GM23248 (cell line): ENCODE measurements around the gene NOXRED1. TPM values are rescaled to one million over a fixed set of nuclear protein-coding genes. Genes with fewer than 3 reads are reported as not detected.

Experiments
- DNase-seq: peaks from one replicate; pipeline ENCODE4 v3.0.0-alpha.2; 2015
- H2AFZ ChIP-seq: fragments of 200-600 bp; sonication (generic); 2 replicates; pipeline ENCODE4 v1.6.1; 2016; ENCODE audit warnings: antibody characterized with exemption
- H3F3A ChIP-seq: fragments of 200-600 bp; sonication (generic); 2 replicates; pipeline ENCODE4 v1.6.1; 2016; ENCODE audit warnings: mild to moderate bottlenecking, antibody characterized with exemption, mixed run types; ENCODE audit not compliant: insufficient read depth
- H3K27ac ChIP-seq: fragments of 200-600 bp; sonication (generic); 2 replicates; pipeline ENCODE4 v1.5.1; 2016; ENCODE audit warnings: mild to moderate bottlenecking
- H3K27me3 ChIP-seq: fragments of 200-600 bp; sonication (generic); replicated peaks from 2 replicates; pipeline ENCODE4 v1.6.1; 2016; ENCODE audit warnings: mild to moderate bottlenecking; ENCODE audit not compliant: insufficient read depth
- H3K36me3 ChIP-seq: fragments of 200-600 bp; sonication (generic); 2 replicates; pipeline ENCODE4 v1.6.1; 2016; ENCODE audit warnings: low read depth, mild to moderate bottlenecking
- H3K4me1 ChIP-seq: fragments of 200-600 bp; sonication (generic); 2 replicates; pipeline ENCODE4 v1.6.1; 2016; ENCODE audit warnings: mild to moderate bottlenecking; ENCODE audit not compliant: insufficient read depth
- H3K4me2 ChIP-seq: fragments of 200-600 bp; sonication (generic); one replicate; pipeline ENCODE4 v1.6.1; 2016; ENCODE audit warnings: mild to moderate bottlenecking; ENCODE audit not compliant: unreplicated experiment
- H3K4me3 ChIP-seq: fragments of 200-600 bp; sonication (generic); 2 replicates; pipeline ENCODE4 v1.5.1; 2016; ENCODE audit warnings: mild to moderate bottlenecking
- H3K79me2 ChIP-seq: fragments of 200-600 bp; sonication (generic); 2 replicates; pipeline ENCODE4 v1.6.1; 2016; ENCODE audit warnings: mild to moderate bottlenecking; ENCODE audit not compliant: insufficient read depth
- H3K9ac ChIP-seq: fragments of 200-600 bp; sonication (generic); 2 replicates; pipeline ENCODE4 v1.6.1; 2016; ENCODE audit warnings: mild to moderate bottlenecking
- H3K9me2 ChIP-seq: fragments of 200-600 bp; sonication (generic); 2 replicates; pipeline ENCODE4 v1.6.1; 2016; ENCODE audit warnings: mixed run types, mild to moderate bottlenecking, moderate library complexity; ENCODE audit not compliant: insufficient read depth
- H3K9me3 ChIP-seq: fragments of 200-600 bp; sonication (generic); one replicate; pipeline ENCODE4 v1.6.1; 2017; ENCODE audit warnings: low read depth
- H4K20me1 ChIP-seq: fragments of 200-600 bp; sonication (generic); 2 replicates; pipeline ENCODE4 v1.6.0; 2016; ENCODE audit not compliant: insufficient read depth
- EZH2 ChIP-seq: fragments of 200-600 bp; sonication (generic); IDR thresholded peaks from 2 replicates; pipeline ENCODE4 v1.6.1; 2018; ENCODE audit warnings: antibody characterized with exemption, mild to moderate bottlenecking; ENCODE audit not compliant: insufficient read depth, poor library complexity, severe bottlenecking
- EZH2phosphoT487 ChIP-seq: fragments of 200-600 bp; sonication (generic); IDR thresholded peaks from 2 replicates; pipeline ENCODE4 v1.6.1; 2018; ENCODE audit warnings: antibody characterized with exemption, moderate library complexity, mild to moderate bottlenecking, low read depth; ENCODE audit not compliant: insufficient read depth
- WGBS, 2 experiments: methylation state at CpG; one replicate each; pipeline ENCODE4 v1.1.6; 2015 to 2017; ENCODE audit warnings: low lambda C conversion rate in 2 of 2, low coverage in 1 of 2; ENCODE audit errors: missing lambda C conversion rate in 2 of 2; 5-methylcytosine and 5-hydroxymethylcytosine counted together
- in situ Hi-C: fragments of 300-500 bp; cut with MboI; formaldehyde crosslinking; loops from 2 replicates; pipeline ENCODE4 v1.15.0; 2020
- polyA plus RNA-seq: library from polyadenylated mRNA; unstranded; fragments of >200 nt; fragmentation: Nextera tagmentation; extraction: Ambion mirVana; gene quantifications from 2 replicates; pipeline ENCODE4 v1.2.1, GENCODE V29; 2016
- total RNA-seq: library from RNA; depleted of rRNA; stranded (reverse); fragments of >200 nt; shearing (Covaris generic); gene quantifications from 2 replicates; pipeline ENCODE4 v1.2.3, GENCODE V29; 2014

Gene NOXRED1
- total and polyA plus RNA-seq, 2 experiments from 2014 or later: 0.31 TPM; not detected in 1

DNA sequence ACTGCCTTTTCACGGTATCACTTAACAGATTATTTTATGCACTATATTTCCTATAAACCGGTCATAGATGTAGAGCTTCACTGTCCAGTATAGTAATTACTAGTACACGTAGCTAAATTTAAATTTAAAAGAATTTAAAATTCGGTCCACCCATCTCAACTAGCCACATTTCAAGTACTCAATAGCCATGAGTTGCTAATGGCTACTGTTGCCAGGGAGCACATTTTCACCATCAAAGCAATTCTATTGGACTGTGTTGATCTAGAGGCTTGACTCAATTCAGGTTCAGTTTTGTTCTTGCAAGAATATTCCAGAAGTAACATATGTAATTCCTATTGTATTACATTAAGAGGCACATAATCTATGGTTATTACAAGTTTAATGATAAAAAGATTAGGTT is 66.4 kb downstream of the NOXRED1 start:
- Histone ChIP-seq H3K4me3 (no peak overlapping the region), H3K27me3 (no peaks in the 10 kb centered on the region), H4K20me1 (no peaks in the 10 kb centered on the region), H3K79me2 (0 out of 2 replicates have a peak, but pooled peaks cover 10% of the 10 kb centered on the region), H3K4me2 (no peak overlapping the region), H3F3A (no peaks in the 10 kb centered on the region), H3K36me3 (no peaks in the 10 kb centered on the region), H2AFZ (no peak overlapping the region), H3K9me3 (no peaks in the 10 kb centered on the region), H3K27ac (no peak overlapping the region), H3K9ac (no peak overlapping the region), H3K9me2 (no peaks in the 10 kb centered on the region), H3K4me1 (no peaks in the 10 kb centered on the region; the same call in 1 of the 2 replicates)
- DNase-seq: no peak
- in situ Hi-C loops: no loop called here
- TF ChIP-seq EZH2: no peak
- WGBS, 2 experiments: 95 to 96% methylated on average over 4 of the region's 4 CpGs

DNA sequence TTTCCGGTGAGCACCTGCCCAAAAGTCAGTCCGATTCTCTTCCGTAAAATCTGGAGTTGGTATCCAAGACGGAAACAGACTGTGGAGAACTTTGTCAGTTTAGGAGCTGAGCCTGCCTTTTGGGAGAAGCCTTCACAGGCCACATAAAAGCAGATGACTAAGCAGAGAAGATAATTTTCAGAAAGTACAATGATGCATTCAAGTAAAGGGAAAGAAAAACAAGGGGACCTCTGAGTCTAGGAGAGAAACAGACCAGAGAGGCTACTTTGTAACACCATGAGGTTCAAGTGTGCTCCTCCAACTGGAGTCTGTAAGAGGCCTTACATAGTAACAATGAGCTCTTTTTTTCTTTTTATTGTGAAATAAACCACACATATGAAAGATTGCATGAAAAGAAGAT is 67.5 kb downstream of the NOXRED1 start:
- Histone ChIP-seq H3K9ac (no peak overlapping the region), H3K79me2 (no peaks in the 10 kb centered on the region), H4K20me1 (no peaks in the 10 kb centered on the region), H3K4me3 (no peak overlapping the region), H2AFZ (no peak overlapping the region), H3K27me3 (no peaks in the 10 kb centered on the region), H3K9me2 (no peaks in the 10 kb centered on the region), H3K27ac (no peak overlapping the region), H3K36me3 (no peaks in the 10 kb centered on the region), H3K9me3 (no peaks in the 10 kb centered on the region), H3F3A (no peaks in the 10 kb centered on the region), H3K4me2 (no peak overlapping the region), H3K4me1 (no peaks in the 10 kb centered on the region; the same call in 1 of the 2 replicates)
- no peak for TF ChIP-seq EZH2phosphoT487
- no peak for TF ChIP-seq EZH2
- WGBS, 2 experiments: 97 to 98% methylated on average over 4 of the region's 4 CpGs
- peak; percentile 20 for DNase-seq
- in situ Hi-C loops: no loop called here

DNA sequence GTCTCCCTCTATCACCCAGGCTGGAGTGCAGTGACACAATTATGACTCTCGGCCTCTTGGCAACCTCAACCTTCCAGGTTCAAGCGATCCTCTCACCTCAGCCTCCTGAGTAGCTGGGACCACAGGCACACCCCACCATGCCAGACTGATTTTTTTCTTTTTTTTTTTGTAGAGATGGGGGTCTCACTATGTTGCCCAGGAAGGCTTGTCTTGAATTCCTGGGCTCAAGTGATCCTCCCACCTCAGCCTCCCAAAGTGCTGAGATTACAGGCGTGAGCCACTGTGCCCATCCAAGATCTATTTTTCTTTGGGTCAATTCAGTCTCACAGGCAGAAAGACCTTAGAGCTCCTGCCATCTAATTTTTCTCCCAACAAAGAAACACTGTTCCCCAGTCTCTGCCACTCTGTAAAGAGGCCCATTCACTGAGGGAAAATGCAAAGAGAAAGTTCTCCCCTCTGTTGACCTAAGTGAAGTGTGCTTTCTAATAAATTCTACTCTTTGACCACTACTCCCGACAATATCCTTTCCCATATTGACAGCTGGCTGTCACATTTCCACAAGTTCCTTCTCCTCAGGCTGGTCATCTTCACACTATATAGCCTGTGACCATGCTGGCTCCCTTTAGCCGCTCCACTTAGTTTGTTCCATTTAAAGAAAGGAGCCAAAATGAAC is 69.7 kb downstream of the NOXRED1 start:
- Histone ChIP-seq H2AFZ (no peak overlapping the region), H3K9ac (no peak overlapping the region), H3K4me2 (no peak overlapping the region), H3K4me1 (no peaks in the 10 kb centered on the region; the same call in 1 of the 2 replicates), H3K79me2 (no peaks in the 10 kb centered on the region), H3K27ac (no peak overlapping the region), H3F3A (no peaks in the 10 kb centered on the region), H3K9me3 (no peaks in the 10 kb centered on the region), H4K20me1 (no peaks in the 10 kb centered on the region), H3K27me3 (no peaks in the 10 kb centered on the region), H3K4me3 (no peak overlapping the region), H3K9me2 (no peaks in the 10 kb centered on the region), H3K36me3 (peaks cover 7% of the 10 kb centered on the region; the same call in 1 of the 2 replicates)
- no peak for DNase-seq
- 94 to 96% methylated on average over 5 of the region's 5 CpGs for WGBS, 2 experiments
- TF ChIP-seq EZH2phosphoT487 (no peak), EZH2 (no peak)
- in situ Hi-C loops: no loop called here

DNA sequence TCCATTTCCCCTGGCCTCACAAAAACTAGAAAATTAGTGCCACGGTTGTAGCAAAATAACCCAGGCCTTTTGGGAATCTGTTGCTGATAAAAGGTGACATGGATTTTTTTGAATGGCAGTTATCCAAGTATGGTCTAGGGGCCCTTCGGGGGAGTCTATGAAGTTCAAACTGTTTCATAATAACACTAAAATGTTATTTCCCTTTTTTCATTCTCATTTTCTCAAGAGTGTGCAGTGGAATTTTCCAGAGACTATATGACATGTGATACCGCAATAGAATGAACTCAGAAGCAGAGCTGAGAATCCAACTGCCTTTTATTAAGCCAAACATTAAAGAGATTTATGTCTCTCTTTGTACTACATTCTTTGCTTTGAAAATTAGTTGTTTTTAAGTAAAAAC is 75.6 kb downstream of the NOXRED1 start:
- no peak for DNase-seq
- H2AFZ ChIP-seq: no peak overlapping the region
- H3K4me1 ChIP-seq: no peaks in the 10 kb centered on the region
- H3K27me3 ChIP-seq: no peaks in the 10 kb centered on the region
- H3K4me2 ChIP-seq: no peak overlapping the region
- H3K4me3 ChIP-seq: no peak overlapping the region
- no peaks in the 10 kb centered on the region for H3K9me3 ChIP-seq
- H3K79me2 ChIP-seq: no peaks in the 10 kb centered on the region
- peaks cover 7% of the 10 kb centered on the region; the same call in 1 of the 2 replicates for H3K36me3 ChIP-seq
- no peaks in the 10 kb centered on the region for H4K20me1 ChIP-seq
- no peak for TF ChIP-seq EZH2phosphoT487
- TF ChIP-seq EZH2: no peak
- H3K27ac ChIP-seq: no peak overlapping the region
- in situ Hi-C loops: no loop called here
- WGBS, 2 experiments: 51 to 56% methylated on average over 3 of the region's 3 CpGs
- H3F3A ChIP-seq: no peaks in the 10 kb centered on the region
- no peak overlapping the region for H3K9ac ChIP-seq
- H3K9me2 ChIP-seq: no peaks in the 10 kb centered on the region

DNA sequence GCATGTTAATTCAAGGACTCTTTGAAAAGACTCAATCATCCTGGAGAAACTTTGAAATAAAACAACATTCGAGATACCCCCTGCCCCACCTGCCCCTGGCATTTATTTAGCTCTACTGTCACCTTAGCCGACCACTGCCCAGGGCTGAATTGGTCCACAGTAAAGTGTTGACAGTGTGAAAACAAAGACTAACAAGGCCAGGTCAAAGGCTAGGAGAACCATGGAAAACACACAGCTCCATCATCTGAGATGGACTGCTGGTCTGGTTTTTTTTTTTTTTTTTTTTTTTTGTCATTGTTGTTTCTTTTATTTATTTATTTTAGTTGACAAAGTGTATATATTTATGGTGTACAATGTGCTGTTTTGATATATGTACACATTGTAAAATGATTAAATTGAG is 76.8 kb downstream of the NOXRED1 start:
- Histone ChIP-seq H4K20me1 (no peaks in the 10 kb centered on the region), H3K27ac (no peak overlapping the region), H3K4me3 (no peak overlapping the region), H3K27me3 (no peaks in the 10 kb centered on the region), H3K4me2 (no peak overlapping the region), H3K36me3 (peaks cover 7% of the 10 kb centered on the region; the same call in 1 of the 2 replicates), H3F3A (no peaks in the 10 kb centered on the region), H3K9me2 (no peaks in the 10 kb centered on the region), H3K4me1 (no peaks in the 10 kb centered on the region), H3K9me3 (no peaks in the 10 kb centered on the region), H3K79me2 (no peaks in the 10 kb centered on the region), H2AFZ (no peak overlapping the region), H3K9ac (no peak overlapping the region)
- WGBS, 2 experiments: 76 to 79% methylated on average over 2 of the region's 2 CpGs
- in situ Hi-C loops: no loop called here
- no peak for TF ChIP-seq EZH2
- TF ChIP-seq EZH2phosphoT487: no peak
- DNase-seq: no peak
